Brain pericyte (primary cell): ENCODE measurements around the gene LRRD1.
"Not testable (repeated sequence)": the region's sequence is repeated elsewhere in the genome, so short reads cannot be mapped to it uniquely, and the experiment has no call there.

ENCODE experiments used
- DNase-seq: peaks from one replicate; pipeline ENCODE4 v3.0.0-alpha.2; 2012; ENCODE audit warnings: low read depth, low spot score

Gene LRRD1

DNA sequence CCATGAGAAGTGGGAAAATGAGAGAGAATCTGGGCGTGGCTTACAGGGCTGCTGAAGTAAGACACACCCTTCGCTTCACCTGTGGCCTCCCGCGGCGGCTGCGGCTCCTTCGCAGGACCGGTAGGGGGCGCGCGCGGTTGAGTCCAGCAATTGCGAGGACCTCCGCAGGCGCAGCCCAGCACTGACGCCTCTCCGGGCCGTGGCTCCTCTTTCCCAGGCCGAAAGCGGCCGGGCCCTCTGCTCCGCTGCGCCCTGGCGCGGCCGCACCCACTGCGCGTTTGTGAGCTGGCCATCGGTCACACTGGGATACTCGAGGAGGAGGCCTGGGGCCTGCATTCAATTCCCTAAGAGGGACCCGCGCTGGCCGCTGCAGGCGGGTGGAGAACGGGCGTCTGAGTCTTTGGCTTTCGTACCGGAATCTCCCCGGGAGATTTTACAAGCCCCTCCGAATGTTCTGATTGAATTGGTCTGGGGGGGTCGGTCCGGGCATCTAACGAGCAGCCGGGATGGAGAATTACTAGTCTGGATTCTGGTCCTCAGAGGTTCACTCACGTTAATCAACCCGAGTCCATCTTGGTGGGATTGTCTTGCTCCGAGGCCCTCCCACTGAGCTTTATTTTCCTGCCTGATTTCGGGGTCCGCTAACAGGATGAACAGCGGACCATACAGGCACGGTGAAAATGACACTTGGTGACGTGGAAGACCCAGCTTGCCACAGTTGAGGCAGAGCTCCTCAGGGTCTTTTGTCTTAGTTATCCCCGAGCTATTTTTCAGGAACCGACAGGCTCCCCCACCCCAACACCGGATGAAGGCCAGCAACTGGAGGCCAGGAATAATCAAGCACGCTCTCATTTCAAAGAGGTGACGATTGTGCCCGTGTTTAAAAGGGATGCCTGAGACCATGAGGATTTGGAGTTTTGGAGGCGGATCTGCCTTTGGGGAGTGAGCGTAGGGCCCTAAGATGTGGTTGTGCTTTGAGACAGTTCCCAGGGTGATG, at the start of gene LRRD1:
LRRD1 (minus strand) TSS at position 215 of the 997 bp plus-strand sequence. CDS start 13,940 bp downstream, outside the sequence.
- peak; percentile 48 for DNase-seq

DNA sequence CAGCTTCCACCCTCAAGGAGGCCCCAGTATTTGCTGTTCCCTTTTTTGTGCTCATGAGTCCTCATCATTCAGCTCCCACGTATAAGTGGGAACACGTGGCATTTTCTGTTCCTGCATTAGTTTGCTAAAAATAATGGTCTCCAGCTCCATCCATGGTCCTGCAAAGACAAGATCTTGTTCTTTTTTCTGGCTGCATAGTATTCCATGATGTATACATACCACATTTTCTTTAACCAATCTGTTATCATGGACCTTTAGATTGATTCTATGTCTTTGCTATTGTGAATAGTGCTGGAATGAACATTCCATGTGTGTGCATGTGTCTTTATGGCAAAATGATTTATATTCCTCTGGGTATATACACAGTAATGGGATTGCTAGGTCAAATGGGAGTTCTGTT, 49.8 kb upstream of the LRRD1 start:
- DNase-seq, result no peak

DNA sequence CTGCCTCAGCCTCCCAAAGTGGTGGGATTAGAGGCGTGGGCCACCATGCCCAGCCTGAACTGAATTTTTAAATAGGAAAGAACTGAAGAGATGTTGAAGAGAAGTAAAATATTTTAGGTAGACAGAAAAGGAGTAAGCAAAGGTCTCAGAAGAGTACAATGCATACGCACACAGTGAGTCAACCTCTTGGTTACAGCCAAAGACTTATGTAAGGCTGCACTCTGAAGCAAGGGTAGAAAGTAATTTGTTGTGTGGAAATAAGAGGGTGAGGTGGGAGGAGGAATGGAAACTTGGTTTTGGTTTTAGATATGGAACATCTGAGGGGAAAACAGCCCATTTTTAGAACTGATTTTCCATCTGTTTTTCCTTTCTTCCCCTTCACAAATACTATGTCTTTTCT, 49.2 kb upstream of the LRRD1 start:
- no peak for DNase-seq

DNA sequence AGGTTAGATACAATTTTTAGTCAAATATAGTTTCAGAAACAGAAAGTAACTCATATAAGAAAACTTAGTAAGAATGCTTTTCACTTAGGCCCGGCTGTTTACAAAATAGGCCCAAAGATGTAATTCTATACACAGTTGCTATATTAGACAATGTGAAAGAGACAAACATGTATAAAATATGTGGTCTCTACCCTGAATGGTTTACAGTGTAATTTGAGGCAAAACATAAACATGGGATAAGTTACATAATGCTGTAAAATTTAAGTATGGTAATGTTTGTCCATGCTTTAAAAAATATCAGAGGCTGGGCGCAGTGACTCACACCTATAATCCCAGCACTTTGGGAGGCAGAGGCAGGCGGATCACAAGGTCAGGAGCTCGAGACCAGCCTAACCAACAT, 48.0 kb upstream of the LRRD1 start:
- no peak for DNase-seq

DNA sequence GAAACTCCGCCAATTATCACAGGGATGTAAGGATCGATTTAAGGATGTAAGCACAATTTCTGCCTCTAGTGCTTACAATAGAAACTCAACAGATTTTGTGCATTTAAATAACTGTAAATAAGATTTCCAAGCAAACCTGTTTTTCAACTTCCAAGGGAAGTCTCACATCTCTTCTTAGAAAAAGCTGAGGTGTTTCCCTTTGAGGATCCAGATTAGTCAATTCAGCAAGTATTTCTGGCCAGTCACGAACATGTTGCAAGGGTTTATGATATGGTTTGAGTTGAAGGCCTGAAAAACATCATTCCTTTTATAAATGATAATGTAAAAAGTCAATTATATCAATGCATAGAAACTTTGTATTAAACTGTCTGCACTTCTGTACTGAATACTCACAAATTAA, 42.8 kb upstream of the LRRD1 start:
- no peak for DNase-seq

DNA sequence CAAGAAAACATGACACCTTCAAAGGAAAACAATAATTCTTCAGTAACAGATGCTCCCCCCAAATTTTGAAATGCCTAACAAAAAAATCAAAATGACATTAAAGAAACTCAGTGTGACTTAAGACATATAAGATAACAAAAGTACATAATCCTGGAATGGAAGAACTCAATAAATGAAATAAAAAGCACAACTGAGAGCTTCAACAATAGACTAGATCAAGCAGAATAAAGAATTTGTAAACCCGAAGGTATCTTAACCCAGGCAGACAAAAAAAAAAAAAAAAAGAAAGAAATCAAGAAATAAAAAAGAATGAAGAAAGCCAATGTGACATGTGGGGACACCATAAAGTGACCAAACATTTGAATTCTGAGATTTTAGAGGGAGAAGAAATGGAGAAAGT, 27.7 kb upstream of the LRRD1 start:
- no peak for DNase-seq

DNA sequence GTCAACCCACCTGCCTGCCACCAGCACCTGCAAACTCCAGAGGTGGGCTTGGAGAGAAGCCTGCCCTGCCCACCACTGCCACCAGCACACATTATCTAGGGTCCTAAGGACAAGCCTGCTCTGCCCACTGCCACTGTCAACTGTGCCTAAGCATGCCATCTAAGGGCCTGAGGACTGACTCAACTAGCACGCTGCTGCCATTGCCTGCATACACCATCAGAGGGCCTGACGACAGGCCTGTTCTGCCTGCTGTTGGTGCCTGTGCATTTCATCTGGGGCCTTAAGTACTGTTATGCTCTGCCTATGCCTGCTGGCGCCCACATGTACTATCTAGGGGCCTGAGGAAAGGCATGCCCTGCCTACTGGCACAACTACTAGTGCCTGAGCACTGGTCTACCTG, 27.0 kb upstream of the LRRD1 start:
- DNase-seq, result no peak

DNA sequence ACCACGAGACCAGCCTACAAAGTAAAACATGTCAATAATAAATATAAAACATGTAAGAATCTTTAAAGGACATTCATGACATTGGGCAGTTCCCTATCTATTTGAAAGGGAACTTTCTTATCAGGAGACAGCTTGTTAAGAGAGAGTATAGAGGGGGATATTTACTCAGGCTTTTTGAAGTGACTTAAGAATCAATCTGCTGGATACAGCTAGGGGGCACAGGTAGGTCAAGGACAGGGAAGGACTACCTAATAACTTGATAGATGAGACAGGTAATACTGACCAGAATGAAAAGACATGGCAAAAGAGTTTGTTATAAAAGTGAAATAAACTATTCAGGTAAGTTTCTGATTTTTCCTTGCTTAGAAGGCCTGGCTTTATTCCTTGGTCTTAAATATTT, 21.8 kb upstream of the LRRD1 start:
- DNase-seq, result no peak

DNA sequence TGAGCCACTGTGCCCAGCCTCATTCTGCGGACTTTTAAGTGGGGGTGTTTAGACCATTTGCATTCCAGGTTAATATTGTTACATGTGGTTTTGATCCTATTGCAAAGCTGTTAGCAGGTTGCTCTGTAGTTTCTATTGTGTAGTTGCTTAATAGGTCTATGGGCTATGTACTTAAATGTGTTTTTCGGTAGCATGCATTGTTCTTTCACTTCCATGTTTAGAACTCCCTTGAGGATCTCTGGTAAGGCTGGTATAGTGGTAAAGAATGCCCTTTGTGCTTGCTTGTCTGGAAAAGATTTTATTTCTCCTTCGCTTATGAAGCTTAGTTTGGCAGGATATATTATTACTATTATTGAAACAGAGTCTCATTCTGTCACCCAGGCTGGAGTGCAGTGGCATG, 13.4 kb upstream of the LRRD1 start:
- DNase-seq, result no peak

DNA sequence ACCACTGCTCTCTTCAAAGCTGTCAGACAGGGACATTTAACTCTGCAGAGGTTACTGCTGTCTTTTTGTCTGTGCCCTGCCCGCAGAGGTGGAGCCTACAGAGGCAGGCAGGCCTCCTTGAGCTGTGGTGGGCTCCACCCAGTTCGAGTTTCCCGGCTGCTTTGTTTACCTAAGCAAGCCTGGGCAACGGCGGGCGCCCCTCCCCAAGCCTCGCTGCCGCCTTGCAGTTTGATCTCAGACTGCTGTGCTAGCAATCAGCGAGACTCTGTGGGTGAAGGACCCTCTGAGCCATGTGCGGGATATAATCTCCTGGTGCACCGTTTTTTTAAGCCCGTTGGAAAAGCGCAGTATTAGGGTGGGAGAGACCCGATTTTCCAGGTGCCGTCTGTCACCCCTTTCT, 10.3 kb upstream of the LRRD1 start:
- DNase-seq, result not testable (repeated sequence)

DNA sequence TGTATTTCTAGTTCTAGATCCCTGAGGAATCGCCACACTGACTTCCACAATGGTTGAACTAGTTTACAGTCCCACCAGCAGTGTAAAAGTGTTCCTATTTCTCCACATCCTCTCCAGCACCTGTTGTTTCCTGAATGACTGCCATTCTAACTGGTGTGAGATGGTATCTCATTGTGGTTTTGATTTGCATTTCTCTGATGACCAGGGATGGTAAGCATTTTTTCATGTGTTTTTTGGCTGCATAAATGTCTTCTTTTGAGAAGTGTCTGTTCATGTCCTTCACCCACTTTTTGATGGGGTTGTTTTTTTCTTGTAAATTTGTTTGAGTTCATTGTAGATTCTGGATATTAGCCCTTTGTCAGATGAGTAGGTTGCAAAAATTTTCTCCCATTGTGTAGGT, 5.4 kb upstream of the LRRD1 start:
- not testable (repeated sequence) for DNase-seq

DNA sequence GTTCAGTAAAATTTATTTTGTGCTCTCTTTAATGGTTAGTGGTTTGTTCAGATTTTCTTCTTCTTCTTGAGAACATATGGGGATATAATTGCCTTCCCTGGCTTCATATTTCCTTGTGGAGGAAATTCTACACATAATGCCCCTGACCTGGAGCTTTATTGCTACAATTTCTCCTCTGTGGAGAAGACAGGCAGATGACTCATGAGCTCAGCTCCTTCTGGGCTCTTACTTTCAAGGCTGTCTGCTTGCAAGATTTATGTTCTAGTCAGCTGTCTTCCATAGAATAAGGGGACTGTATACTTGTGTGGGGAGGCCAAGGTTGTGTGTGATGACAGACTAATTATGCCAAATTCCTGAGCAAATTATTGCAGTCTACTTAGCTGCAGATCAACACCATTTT, 1.6 kb downstream of the LRRD1 start:
- no peak for DNase-seq

DNA sequence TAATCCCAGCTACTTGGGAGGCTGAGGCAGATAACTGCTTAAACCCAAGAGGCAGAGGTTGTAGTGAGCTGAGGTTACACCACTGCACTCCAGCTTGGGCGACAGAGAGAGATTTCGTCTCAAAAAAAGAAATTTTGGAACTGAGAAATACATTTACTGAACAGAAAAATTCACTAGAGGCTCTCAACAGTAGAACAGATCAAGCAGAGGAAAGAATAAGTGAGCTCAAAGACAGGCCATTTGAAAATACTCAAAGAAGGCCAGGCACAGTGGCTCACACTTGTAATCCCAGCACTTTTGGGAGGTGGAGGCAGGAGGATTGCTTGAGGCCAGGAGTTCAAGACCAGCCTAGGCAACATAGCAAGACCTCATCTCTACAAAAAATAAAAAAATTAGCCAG, 9.4 kb downstream of the LRRD1 start:
- DNase-seq, result not testable (repeated sequence)

DNA sequence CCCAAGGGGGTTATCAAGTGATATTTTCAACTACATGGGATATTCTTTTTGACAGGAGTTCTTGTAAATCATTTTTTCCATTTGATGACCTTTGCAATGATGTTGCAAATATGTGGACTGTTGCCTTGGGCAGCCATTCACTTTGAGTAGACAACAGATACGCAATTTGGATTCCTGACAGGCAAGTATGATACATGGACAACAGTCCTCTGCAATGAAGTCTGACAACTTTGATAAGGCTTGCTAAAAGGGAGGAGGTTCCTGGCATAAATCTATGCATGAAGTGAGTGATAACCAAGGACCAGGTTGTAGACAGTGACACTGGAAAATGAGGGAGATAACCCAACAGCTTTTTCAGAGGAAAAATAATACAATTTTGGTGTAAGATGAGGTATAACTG, 17.7 kb downstream of the LRRD1 start:
- DNase-seq, result no peak

DNA sequence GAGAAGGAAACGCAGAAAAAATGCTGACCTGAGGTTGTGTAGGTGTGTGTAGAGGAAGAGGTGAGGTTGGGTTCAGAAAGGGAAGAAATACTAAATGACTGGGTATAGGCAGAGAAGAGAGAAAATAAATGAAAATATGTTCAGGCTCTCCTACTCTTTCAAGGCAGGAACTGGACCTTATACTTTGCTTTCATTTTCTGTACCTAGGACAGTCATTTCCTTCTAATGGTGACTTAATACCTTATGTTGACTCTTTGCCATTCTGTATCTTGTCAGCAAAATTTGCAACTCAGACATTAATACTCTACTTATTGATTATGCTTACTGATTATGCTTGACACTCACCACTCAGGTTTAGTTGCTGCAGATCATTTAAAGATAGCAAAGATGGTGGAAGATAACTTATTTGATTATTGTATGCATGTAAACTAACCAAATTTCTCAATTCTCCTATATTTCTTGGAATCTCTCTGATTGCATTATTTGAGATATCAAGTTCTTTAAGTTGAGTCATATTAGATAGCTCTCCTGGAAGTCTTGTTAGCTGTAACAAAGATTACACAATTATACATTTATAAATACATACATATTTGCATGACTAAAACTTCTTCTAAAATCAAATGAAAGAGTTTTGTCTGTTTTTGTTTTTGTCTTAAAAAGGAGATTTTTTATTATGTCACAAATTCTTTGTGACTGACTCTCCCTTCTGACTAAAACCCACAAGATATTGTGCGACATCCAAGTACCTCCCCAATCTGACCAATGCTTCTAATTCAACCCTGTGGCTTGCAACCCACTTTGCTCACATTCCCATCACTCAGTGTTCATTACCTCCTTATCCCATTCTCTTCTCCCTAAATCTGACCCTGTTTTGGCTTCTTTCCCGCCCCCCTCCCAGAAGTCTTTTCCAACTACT, 20.0 kb downstream of the LRRD1 start:
- no peak for DNase-seq

DNA sequence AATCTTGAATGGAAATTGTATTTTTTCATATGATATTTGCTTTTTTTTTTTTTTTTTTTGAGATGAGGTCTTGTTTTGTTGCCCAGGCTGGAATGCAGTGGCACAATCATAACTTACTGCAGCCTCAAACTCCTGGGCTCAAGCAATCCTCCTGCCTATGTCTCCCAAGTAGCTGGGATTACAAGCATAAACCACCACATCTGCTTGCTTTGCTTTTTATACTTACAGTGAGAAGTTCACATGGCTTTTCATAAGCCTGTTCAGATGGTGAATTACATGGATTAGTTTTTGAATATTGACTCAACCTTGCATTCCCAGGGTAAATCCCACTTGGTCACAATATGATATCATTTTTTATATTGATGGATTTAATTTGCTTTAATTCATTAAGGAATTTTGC, 22.0 kb downstream of the LRRD1 start:
- DNase-seq, result no peak

DNA sequence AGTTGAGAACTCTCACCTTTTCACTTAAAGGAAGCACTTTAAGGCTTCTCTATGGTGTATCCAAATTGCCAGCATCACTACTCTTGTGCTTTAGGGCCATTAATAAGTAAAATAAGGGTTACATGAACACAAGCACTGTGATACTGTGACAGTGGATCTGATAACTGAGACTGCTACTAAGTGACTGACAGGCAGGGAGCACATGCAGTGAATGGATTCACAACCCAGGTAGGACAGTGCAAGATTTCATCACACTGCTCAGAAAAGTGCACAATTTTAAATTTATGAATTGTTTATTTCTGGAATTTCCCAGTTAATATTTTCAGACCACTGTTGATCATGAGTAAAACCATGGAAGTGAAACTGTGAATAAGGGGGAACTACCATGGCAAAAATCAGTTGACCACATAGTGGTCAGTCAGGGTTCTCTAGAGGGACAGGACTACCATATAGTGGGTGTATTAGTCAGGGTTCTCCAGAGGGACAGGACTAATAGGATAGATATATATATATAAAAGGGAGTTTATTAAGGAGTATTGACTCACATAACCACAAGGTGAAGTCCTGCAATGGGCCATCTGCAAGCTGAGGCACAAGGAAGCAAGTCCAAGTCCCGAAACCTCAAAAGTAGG, 23.7 kb downstream of the LRRD1 start:
- no peak for DNase-seq

DNA sequence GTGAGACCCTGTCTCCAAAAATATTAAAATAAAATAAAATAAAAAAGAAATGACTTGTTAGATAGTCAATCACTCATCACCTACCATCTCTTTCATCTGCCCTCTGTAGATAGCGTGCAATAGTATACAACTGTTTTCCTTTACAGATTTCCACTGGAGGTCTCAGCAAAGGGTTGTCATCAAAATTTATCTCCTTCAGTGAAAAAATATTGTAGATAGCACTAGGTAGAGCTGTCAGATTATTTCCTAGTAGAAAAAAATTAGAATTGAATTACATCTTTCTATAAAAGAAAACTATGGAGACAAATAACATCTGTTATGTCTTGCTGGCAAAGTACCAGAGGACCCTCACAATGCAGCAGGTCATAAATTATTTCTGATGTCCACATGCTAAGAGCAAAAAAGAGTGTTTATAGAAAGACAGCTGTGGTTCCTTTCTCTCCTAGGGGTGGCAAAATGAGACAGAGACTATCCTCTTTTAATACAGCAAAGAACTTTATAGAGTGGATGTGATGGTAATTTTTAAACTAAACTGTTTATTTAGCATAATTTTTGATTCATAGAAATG, 28.4 kb downstream of the LRRD1 start:
- DNase-seq, result no peak

DNA sequence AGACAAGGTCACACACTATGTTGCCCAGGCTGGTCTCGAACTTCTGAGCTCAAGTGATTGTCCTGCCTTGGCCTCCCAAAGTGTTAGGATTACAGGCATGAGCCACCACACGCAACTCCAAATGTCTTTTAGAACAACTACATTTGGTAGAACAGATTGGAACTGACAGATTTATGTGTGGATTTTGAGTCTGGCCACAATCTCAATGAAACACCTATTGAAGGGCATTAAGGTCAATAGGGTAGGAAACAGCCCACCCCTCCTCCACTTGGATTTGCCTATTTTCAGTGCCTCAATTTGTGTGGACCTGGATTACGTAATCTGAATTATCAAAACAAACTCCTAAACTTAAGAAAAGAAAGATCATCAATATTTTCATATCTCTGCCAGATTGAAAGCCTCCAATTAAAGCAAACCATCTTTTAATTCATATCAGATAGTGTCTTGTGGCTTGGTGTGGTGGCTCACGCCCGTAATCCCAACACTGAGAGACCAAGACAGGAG, 29.2 kb downstream of the LRRD1 start:
- DNase-seq, result no peak

DNA sequence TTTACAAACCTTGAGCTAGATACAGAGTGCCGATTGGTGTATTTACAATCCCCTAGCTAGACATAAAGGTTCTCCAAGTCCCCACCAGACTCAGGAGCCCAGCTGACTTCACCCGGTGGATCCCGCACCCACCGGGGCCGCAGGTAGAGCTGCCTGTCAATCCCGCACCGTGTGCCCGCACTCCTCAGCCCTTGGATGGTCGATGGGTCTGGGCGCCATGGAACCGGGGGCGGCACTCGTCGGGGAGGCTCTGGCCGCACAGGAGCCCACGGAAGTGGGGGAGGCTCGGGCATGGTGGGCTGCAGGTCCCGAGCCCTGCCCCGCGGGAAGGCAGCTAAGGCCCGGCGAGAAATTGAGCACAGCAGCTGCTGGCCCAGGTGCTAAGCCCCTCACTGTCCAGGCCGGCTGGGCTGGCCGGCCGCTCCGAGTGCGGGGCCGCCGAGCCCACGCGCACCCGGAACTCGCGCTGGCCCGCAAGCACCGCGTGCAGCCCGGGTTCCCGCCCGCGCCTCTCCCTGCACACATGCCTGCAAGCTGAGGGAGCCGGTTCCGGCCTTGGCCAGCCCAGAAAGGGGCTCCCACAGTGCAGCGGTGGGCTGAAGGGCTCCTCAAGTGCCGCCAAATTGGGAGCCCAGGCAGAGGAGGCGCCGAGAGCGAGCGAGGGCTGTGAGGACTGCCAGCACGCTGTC, 35.6 kb downstream of the LRRD1 start:
- not testable (repeated sequence) for DNase-seq

DNA sequence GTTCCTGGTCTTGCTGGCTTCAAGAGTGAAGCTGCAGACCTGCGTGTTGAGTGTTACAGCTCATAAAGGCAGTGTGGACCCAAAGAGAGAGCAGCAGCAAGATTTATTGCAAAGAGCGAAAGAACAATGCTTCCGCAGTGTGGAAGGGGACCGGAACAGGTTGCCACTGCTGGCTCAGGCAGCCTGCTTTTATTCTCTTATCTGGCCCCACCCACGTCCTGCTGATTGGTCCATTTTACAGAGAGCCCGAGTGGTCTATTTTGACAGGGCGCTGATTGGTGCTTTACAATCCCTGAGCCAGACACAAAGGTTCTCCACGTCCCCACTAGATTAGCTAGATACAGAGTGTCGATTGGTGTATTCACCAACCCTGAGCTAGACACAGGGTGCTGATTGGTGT, 36.2 kb downstream of the LRRD1 start:
- DNase-seq, result not testable (repeated sequence)
